PC-9 (cell line): ENCODE measurements around the gene SGIP1.

Experiments
- CTCF ChIP-seq: fragments of 200-600 bp; sonication (generic); conservative IDR thresholded peaks from 2 replicates; pipeline ENCODE4 v1.6.1; 2017; ENCODE audit warnings: mixed run types, antibody characterized with exemption, mild to moderate bottlenecking, moderate library complexity
- EZH2 ChIP-seq: fragments of 200-600 bp; sonication (generic); IDR thresholded peaks from 2 replicates; pipeline ENCODE4 v1.8.0; 2017; ENCODE audit warnings: antibody characterized with exemption, low read depth

- TF ChIP-seq EZH2 (no peak), CTCF (no peak)
Observed at GRCh38 chr1:66686406-66686805, 152.5 kb downstream of the SGIP1 start.
